Measurements from ENCODE around the gene RARB. TPM values are rescaled to one million over a fixed set of nuclear protein-coding genes. Genes with fewer than 3 reads are reported as not detected.

Gene RARB
- total and polyA plus RNA-seq, 4 donors, result 1.5 to 24.5 (median 4.1) TPM

DNA sequence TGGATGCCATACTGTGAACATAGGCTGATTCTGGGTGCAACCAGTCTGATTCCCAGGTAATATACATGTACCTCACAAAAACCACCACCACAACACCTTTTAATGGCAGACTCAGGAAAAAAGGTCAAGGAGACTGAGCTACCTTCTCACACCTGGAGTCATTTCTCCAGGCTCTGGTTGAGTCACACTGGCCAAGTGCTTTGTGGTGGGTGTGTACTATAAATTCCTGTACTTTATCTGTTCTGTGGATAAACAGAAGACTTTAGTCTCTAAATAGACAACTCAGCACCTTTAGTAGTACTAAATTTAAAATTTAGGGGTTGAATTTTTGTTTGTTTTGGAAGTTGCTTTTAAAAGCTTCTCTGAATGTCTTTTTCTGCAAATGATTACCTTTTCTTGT, 190.0 kb downstream of the RARB start:
- Histone ChIP-seq H3K27me3 (ENCODE audit: control insufficient read depth in 3 of 3, insufficient read depth in 3 of 3, low read length in 2 of 3) (no peaks in the 10 kb centered on the region), H3K27ac (ENCODE audit: low read depth in 1 of 2, low read length in 1 of 2) (no peak overlapping the region), H3K4me1 (ENCODE audit: control insufficient read depth in 5 of 5, insufficient read depth in 5 of 5, low read length in 5 of 5) (peaks cover 0 to 2% (median 0%) of the 10 kb centered on the region in 5 donors), H3K9me3 (ENCODE audit: control insufficient read depth in 4 of 4, insufficient read depth in 3 of 4, low read length in 3 of 4) (no peaks in the 10 kb centered on the region), H3K4me3 (no peak overlapping the region), H3K36me3 (ENCODE audit: control insufficient read depth in 4 of 4, insufficient read depth in 4 of 4, low read length in 4 of 4) (peaks cover 8 to 44% (median 20%) of the 10 kb centered on the region in 4 donors), H3K9ac (ENCODE audit: insufficient read depth in 1 of 2, low read length in 2 of 2) (no peak overlapping the region)
- TF ChIP-seq, protein P1, sequence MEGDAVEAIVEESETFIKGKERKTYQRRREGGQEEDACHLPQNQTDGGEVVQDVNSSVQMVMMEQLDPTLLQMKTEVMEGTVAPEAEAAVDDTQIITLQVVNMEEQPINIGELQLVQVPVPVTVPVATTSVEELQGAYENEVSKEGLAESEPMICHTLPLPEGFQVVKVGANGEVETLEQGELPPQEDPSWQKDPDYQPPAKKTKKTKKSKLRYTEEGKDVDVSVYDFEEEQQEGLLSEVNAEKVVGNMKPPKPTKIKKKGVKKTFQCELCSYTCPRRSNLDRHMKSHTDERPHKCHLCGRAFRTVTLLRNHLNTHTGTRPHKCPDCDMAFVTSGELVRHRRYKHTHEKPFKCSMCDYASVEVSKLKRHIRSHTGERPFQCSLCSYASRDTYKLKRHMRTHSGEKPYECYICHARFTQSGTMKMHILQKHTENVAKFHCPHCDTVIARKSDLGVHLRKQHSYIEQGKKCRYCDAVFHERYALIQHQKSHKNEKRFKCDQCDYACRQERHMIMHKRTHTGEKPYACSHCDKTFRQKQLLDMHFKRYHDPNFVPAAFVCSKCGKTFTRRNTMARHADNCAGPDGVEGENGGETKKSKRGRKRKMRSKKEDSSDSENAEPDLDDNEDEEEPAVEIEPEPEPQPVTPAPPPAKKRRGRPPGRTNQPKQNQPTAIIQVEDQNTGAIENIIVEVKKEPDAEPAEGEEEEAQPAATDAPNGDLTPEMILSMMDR (IDR thresholded peaks at IDR 0.05; ENCODE audit: control extremely low read depth, extremely low read depth), result no peak
- no peak for ATAC-seq (ENCODE audit: insufficient read depth, low FRiP score)
- no peak for DNase-seq

DNA sequence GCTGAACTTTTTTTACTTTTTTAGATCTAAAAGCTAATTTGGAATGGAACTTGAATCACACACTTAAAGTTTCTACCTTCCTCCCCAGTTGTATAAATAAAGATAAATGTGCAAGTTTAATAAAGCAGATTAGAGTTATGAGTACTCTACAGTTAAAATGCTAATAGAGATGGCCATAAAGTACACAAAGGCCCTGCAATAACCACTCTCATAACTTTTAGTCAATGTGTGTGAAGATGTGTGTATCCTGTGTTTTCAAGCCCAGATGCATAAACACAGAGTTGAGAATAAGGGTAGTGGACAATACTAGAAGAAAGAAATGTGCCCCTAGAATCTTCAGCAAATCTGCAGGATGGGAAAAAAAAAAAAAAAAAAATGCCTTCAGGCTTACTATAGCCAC, 191.3 kb downstream of the RARB start:
- ATAC-seq (ENCODE audit: insufficient read depth, low FRiP score), result no peak
- Histone ChIP-seq H3K4me1 (ENCODE audit: control insufficient read depth in 5 of 5, insufficient read depth in 5 of 5, low read length in 5 of 5) (peaks cover 0 to 2% (median 0%) of the 10 kb centered on the region in 5 donors), H3K27me3 (ENCODE audit: control insufficient read depth in 3 of 3, insufficient read depth in 3 of 3, low read length in 2 of 3) (no peaks in the 10 kb centered on the region), H3K27ac (ENCODE audit: low read depth in 1 of 2, low read length in 1 of 2) (no peak overlapping the region), H3K36me3 (ENCODE audit: control insufficient read depth in 4 of 4, insufficient read depth in 4 of 4, low read length in 4 of 4) (peaks cover 7 to 45% (median 23%) of the 10 kb centered on the region in 4 donors), H3K9me3 (ENCODE audit: control insufficient read depth in 4 of 4, insufficient read depth in 3 of 4, low read length in 3 of 4) (no peaks in the 10 kb centered on the region), H3K9ac (ENCODE audit: insufficient read depth in 1 of 2, low read length in 2 of 2) (no peak overlapping the region), H3K4me3 (no peak overlapping the region)
- no peak for DNase-seq
- TF ChIP-seq, protein P1 (IDR thresholded peaks at IDR 0.05; ENCODE audit: control extremely low read depth, extremely low read depth), result no peak

DNA sequence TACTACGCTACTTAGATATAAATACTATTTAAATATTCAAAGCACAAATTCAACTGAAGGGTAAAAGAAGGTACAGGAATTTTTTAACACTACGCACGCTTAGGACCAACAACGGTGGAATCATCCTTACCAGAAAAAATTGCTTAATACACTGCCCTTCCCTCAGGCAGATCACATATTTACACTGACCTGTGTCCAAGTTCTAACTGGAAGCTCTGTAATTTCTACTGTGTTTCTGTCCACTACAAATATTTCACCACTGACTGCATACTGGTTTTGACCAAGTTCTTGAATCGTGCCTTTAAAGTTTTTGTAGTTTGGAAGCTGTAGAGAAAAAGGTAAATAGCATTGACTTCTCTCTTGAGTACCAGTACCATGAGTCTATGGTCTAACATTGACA, 192.4 kb downstream of the RARB start:
- no peak overlapping the region for H3K27ac ChIP-seq (ENCODE audit: low read depth in 1 of 2, low read length in 1 of 2)
- DNase-seq, result no peak
- H3K9ac ChIP-seq (ENCODE audit: insufficient read depth in 1 of 2, low read length in 2 of 2), result no peak overlapping the region
- H3K4me1 ChIP-seq (ENCODE audit: control insufficient read depth in 5 of 5, insufficient read depth in 5 of 5, low read length in 5 of 5), result peaks cover 0 to 2% (median 0%) of the 10 kb centered on the region in 5 donors
- ATAC-seq (ENCODE audit: insufficient read depth, low FRiP score), result no peak
- WGBS, 2 donors, result 97 to 98% methylated on average over 5 of the region's 5 CpGs
- no peaks in the 10 kb centered on the region for H3K27me3 ChIP-seq (ENCODE audit: control insufficient read depth in 3 of 3, insufficient read depth in 3 of 3, low read length in 2 of 3)
- peaks cover 7 to 56% (median 23%) of the 10 kb centered on the region in 4 donors for H3K36me3 ChIP-seq (ENCODE audit: control insufficient read depth in 4 of 4, insufficient read depth in 4 of 4, low read length in 4 of 4)
- no peak overlapping the region for H3K4me3 ChIP-seq
- TF ChIP-seq, protein P1 (IDR thresholded peaks at IDR 0.05; ENCODE audit: control extremely low read depth, extremely low read depth), result no peak
- H3K9me3 ChIP-seq (ENCODE audit: control insufficient read depth in 4 of 4, insufficient read depth in 3 of 4, low read length in 3 of 4), result no peaks in the 10 kb centered on the region

DNA sequence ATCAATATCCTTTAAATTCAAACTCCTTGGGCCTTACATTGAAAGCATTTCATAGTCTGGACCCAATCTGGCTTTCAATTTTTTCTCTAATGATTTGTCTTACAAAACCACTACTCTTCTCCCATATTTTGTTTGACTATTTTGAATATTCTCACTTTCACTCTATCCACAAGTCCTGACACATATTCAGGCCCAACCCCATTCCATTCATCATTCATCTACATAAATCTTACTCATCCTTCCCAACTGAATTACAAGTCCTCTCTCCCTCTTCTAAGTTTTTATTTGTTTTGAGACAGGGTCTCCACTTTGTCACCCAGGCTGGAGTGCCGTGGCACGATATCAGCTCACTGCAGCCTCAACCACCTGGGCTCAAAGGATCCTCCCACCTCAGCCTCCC, 193.0 kb downstream of the RARB start:
- peaks cover 0 to 2% (median 0%) of the 10 kb centered on the region in 5 donors for H3K4me1 ChIP-seq (ENCODE audit: control insufficient read depth in 5 of 5, insufficient read depth in 5 of 5, low read length in 5 of 5)
- H3K27me3 ChIP-seq (ENCODE audit: control insufficient read depth in 3 of 3, insufficient read depth in 3 of 3, low read length in 2 of 3), result no peaks in the 10 kb centered on the region
- H3K9ac ChIP-seq (ENCODE audit: insufficient read depth in 1 of 2, low read length in 2 of 2), result no peak overlapping the region
- no peak for DNase-seq
- no peak for ATAC-seq (ENCODE audit: insufficient read depth, low FRiP score)
- H3K36me3 ChIP-seq (ENCODE audit: control insufficient read depth in 4 of 4, insufficient read depth in 4 of 4, low read length in 4 of 4), result peaks cover 8 to 60% (median 23%) of the 10 kb centered on the region in 4 donors
- TF ChIP-seq, protein P1 (IDR thresholded peaks at IDR 0.05; ENCODE audit: control extremely low read depth, extremely low read depth), result no peak
- H3K9me3 ChIP-seq (ENCODE audit: control insufficient read depth in 4 of 4, insufficient read depth in 3 of 4, low read length in 3 of 4), result no peaks in the 10 kb centered on the region
- H3K27ac ChIP-seq (ENCODE audit: low read depth in 1 of 2, low read length in 1 of 2), result no peak overlapping the region
- WGBS, 2 donors, result 97 to 99% methylated on average over 2 of the region's 2 CpGs
- H3K4me3 ChIP-seq, result no peak overlapping the region
